ENCODE results near the gene TOR1AIP2.

The TOR1AIP2 gene

GRCh38 chr1:179881642-179882252 lies 4.1 kb upstream of the TOR1AIP2 start:
- ChIA-PET POLR2A (interaction anchor here (0.7 to 3.8 kb wide), 19 partner anchors 8 to 350 kb away, joined by 3 to 16 read pairs (median 5); partner anchors contain the start of genes CEP350 and QSOX1), CTCF (interaction anchor here (1.0 to 1.6 kb wide), 2 partner anchors 29 to 67 kb away, joined by 3 to 4 read pairs; no protein-coding TSS in a partner anchor)
- TF ChIP-seq L3MBTL2 (conservative IDR thresholded peaks at IDR 0.05) (no peak), PKNOX1 (IDR thresholded peaks at IDR 0.05) (peak; percentile 68; the same call in 1 of the 2 replicates), SUZ12 (IDR thresholded peaks at IDR 0.05) (no peak)
- DNase-seq (ENCODE audit: extremely low spot score), result no peak

- ChIA-PET POLR2A (interaction anchor here (1.0 to 1.3 kb wide), 2 partner anchors 51 to 75 kb away, joined by 5 to 8 read pairs; partner anchors contain the start of gene CEP350), CTCF (no interaction called here)
- TF ChIP-seq FOXA1 (IDR thresholded peaks at IDR 0.05) (no peak), SUZ12 (IDR thresholded peaks at IDR 0.05) (no peak), BHLHE40 (IDR thresholded peaks at IDR 0.05; ENCODE audit: borderline replicate concordance) (no peak), HDGF (IDR thresholded peaks at IDR 0.05; ENCODE audit: borderline replicate concordance) (no peak), L3MBTL2 (conservative IDR thresholded peaks at IDR 0.05) (no peak), FOXK2 (IDR thresholded peaks at IDR 0.05) (no peak), NFRKB (IDR thresholded peaks at IDR 0.05) (no peak), PKNOX1 (IDR thresholded peaks at IDR 0.05) (no peak), ARNT (IDR thresholded peaks at IDR 0.05) (no peak), ELF4 (IDR thresholded peaks at IDR 0.05) (no peak), SP1 (IDR thresholded peaks at IDR 0.05) (no peak), FOXM1 (IDR thresholded peaks at IDR 0.05; ENCODE audit: borderline replicate concordance) (no peak)
- no peak for DNase-seq (ENCODE audit: extremely low spot score)
Observed at GRCh38 chr1:179879797-179880196, 2.2 kb upstream of the TOR1AIP2 start.

GRCh38 chr1:179876300-179876715 lies 1.3 kb downstream of the TOR1AIP2 start:
- DNase-seq (ENCODE audit: extremely low spot score), result no peak
- TF ChIP-seq SUZ12 (IDR thresholded peaks at IDR 0.05) (no peak), FOXK2 (IDR thresholded peaks at IDR 0.05) (no peak), NFRKB (IDR thresholded peaks at IDR 0.05) (no peak), FOXA1 (IDR thresholded peaks at IDR 0.05) (no peak), ARNT (IDR thresholded peaks at IDR 0.05) (no peak), BHLHE40 (IDR thresholded peaks at IDR 0.05; ENCODE audit: borderline replicate concordance) (no peak)
- CTCF ChIA-PET, result no interaction called here
- POLR2A ChIA-PET, result no interaction called here

- ChIA-PET CTCF (interaction anchor here (0.8 kb wide), 1 partner anchor 204 kb away, joined by 6 read pairs; no protein-coding TSS in a partner anchor), POLR2A (no interaction called here)
- TF ChIP-seq L3MBTL2 (conservative IDR thresholded peaks at IDR 0.05) (no peak), ARNT (IDR thresholded peaks at IDR 0.05) (no peak), ELF4 (IDR thresholded peaks at IDR 0.05) (no peak), BHLHE40 (IDR thresholded peaks at IDR 0.05; ENCODE audit: borderline replicate concordance) (no peak), FOXA1 (IDR thresholded peaks at IDR 0.05) (no peak), SUZ12 (IDR thresholded peaks at IDR 0.05) (no peak)
- DNase-seq (ENCODE audit: extremely low spot score), result no peak
Observed at GRCh38 chr1:179875596-179876299, 1.9 kb downstream of the TOR1AIP2 start.

- POLR2A ChIA-PET, result interaction anchor here (1.4 kb wide), 1 partner anchor 9 kb away, joined by 5 read pairs; the partner anchor contains the start of gene TOR1AIP1
- no peak for TF ChIP-seq L3MBTL2 (conservative IDR thresholded peaks at IDR 0.05)
- no peak for TF ChIP-seq NFRKB (IDR thresholded peaks at IDR 0.05)
- no peak for TF ChIP-seq FOXK2 (IDR thresholded peaks at IDR 0.05)
- no peak for TF ChIP-seq ELF4 (IDR thresholded peaks at IDR 0.05)
- no peak for TF ChIP-seq PKNOX1 (IDR thresholded peaks at IDR 0.05)
- TF ChIP-seq FOXA1 (IDR thresholded peaks at IDR 0.05), result no peak
- TF ChIP-seq ZNF384 (IDR thresholded peaks at IDR 0.05), result no peak
- TF ChIP-seq CTBP1 (IDR thresholded peaks at IDR 0.05; ENCODE audit: borderline replicate concordance), result no peak
- TF ChIP-seq HDGF (IDR thresholded peaks at IDR 0.05; ENCODE audit: borderline replicate concordance), result no peak
- no peak for TF ChIP-seq LEF1 (IDR thresholded peaks at IDR 0.05; ENCODE audit: borderline replicate concordance)
- no peak for TF ChIP-seq ARNT (IDR thresholded peaks at IDR 0.05)
- no peak for TF ChIP-seq FOXM1 (IDR thresholded peaks at IDR 0.05; ENCODE audit: borderline replicate concordance)
- CTCF ChIA-PET, result no interaction called here
- DNase-seq (ENCODE audit: extremely low spot score), result no peak
Observed at GRCh38 chr1:179873438-179873851, 4.2 kb downstream of the TOR1AIP2 start.

- POLR2A ChIA-PET, result interaction anchor here (1.0 kb wide), 1 partner anchor 10 kb away, joined by 6 read pairs; the partner anchor contains the start of gene TOR1AIP1
- no peak for TF ChIP-seq FOXK2 (IDR thresholded peaks at IDR 0.05)
- no peak for TF ChIP-seq SUZ12 (IDR thresholded peaks at IDR 0.05)
- no peak for TF ChIP-seq ELF4 (IDR thresholded peaks at IDR 0.05)
- TF ChIP-seq BHLHE40 (IDR thresholded peaks at IDR 0.05; ENCODE audit: borderline replicate concordance), result no peak
- TF ChIP-seq NFRKB (IDR thresholded peaks at IDR 0.05), result no peak
- no peak for TF ChIP-seq TARDBP (IDR thresholded peaks at IDR 0.05)
- TF ChIP-seq SP1 (IDR thresholded peaks at IDR 0.05), result no peak
- no peak for TF ChIP-seq HDGF (IDR thresholded peaks at IDR 0.05; ENCODE audit: borderline replicate concordance)
- no peak for TF ChIP-seq PKNOX1 (IDR thresholded peaks at IDR 0.05)
- no peak for TF ChIP-seq FOXM1 (IDR thresholded peaks at IDR 0.05; ENCODE audit: borderline replicate concordance)
- no peak for TF ChIP-seq ZNF384 (IDR thresholded peaks at IDR 0.05)
- no peak for TF ChIP-seq CTBP1 (IDR thresholded peaks at IDR 0.05; ENCODE audit: borderline replicate concordance)
- no peak for TF ChIP-seq L3MBTL2 (conservative IDR thresholded peaks at IDR 0.05)
- no peak for TF ChIP-seq FOXA1 (IDR thresholded peaks at IDR 0.05)
- no peak for TF ChIP-seq LEF1 (IDR thresholded peaks at IDR 0.05; ENCODE audit: borderline replicate concordance)
- TF ChIP-seq ARNT (IDR thresholded peaks at IDR 0.05), result no peak
- no peak for DNase-seq (ENCODE audit: extremely low spot score)
- CTCF ChIA-PET, result interaction anchor here (0.8 kb wide), 1 partner anchor 58 kb away, joined by 3 read pairs; no protein-coding TSS in a partner anchor
Observed at GRCh38 chr1:179872558-179872957, 5.0 kb downstream of the TOR1AIP2 start.
